HG03565 (cell line): ENCODE measurements around the gene TBL3.

ENCODE experiments used
- ATAC-seq: cut with Tn5 transposase; IDR thresholded peaks from one replicate; pipeline ENCODE4 v1.9.1; 2021; ENCODE audit warnings: mild to moderate bottlenecking, moderate library complexity; ENCODE audit not compliant: unreplicated experiment

Gene TBL3

GRCh38 chr16:1963806-1964505 lies 7.9 kb upstream of the TBL3 start:
- no peak for ATAC-seq

DNA sequence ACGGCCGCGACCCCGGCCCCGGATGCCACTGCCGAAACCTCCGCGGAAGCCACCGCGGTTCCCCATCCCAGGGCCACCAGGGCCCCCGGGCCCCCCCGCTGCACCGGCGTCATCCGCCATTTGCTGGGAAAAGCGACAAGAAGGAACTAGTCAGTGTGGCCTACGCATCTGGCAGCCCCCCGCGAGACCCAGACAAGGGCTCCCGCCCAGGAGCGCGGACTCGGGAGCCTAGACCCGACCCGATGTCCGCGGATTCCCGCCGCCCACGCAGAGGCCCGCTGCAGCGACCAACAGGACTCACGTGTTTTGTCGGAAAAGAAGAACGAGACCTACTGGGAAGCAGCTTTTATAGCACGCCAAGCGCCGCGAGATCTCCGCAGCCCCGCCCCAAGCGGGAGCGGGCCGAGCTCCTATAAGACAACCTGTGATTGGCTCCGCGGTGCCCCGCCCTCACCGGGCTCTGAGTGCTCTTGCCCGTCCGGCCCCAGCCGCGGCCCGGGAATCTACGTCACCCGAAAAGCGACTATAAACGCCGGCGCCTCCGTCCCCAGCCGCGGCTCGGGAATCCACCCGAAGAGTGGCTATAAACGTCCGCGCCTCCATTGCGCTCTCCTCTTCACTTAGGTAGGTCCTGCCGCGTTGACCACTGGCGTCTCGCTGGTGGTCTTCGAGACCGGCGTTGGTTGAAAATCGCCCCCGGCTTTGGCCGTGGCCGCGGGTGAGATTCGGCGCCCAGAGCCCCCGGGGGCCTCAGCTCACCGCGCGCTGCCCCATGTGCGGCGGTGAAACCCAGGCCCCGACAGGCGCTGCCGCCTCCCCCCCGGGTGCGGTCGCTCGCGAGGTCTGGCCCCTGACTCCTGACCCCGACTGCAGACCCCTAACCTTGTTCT lies 7.1 kb upstream of the TBL3 start, which contains the start of gene RPS2:
Gene RPS2 (minus strand): TSS at position 321 of the 890 bp plus-strand sequence. CDS start 201 bp downstream, at position 120.
- ATAC-seq = peak; percentile 76

GRCh38 chr16:1965396-1966001 lies 6.4 kb upstream of the TBL3 start:
- no peak for ATAC-seq

GRCh38 chr16:1966460-1966859 lies 5.4 kb upstream of the TBL3 start, which contains the start of gene RNF151:
RNF151 (plus strand) TSS chr16:1966856; CDS start chr16:1966882, 26 bp downstream.
- no peak for ATAC-seq

- no peak for ATAC-seq
Observed at GRCh38 chr16:1968146-1968953, 3.5 kb upstream of the TBL3 start.

DNA sequence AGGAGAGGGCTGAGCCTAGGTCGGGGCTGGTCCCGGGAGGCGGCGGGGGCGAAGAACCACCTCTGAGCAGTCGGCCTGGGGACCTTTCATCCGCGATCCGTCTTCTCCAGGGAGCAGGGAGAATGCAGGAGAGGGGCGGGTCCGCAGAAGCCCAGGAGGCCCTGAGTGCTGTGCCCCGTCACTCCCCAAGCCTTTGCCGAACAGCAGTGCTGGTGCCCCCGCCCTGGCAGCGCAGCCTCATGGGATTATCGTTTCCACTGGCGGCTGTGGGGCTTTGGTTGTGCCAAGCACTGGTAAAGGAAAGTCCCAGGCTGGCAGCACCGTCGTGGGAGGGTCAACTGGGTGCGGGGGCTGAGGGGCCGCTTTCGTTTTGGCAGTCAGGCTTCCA lies 631 bp downstream of the TBL3 start:
- no peak for ATAC-seq

DNA sequence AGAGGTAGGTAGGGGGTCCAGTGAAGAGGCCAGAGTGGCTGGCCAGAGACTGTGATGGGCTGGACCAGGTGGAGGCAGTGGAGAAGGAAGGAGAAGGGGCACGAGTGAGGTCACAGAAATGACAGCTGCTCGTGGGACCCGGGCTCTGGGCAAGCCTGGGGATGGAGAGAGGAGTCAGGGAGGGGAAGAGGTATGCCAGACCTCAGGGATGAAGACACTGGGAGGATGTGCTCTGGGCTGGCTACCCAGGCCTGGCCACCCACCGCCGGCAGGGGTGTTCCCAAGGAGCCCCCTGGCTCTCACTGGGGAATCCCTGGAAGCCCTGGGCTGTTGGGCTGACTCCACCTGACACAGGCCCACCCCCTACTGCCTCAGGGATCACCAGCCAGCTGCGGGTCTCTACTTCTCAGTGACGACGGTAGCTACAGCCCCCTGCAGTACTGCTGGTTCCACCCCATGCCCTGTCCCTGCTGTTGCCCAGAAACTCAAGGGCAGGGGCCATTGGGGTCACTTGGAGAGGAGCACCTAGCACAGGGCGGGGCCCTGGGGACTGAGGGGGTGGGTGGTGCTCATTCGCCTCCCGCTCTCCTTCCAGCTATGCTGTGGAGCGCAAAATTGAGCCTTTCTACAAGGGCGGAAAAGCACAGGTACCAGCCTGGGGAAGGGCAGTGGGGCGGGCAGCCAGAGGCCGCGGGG lies 1.8 kb downstream of the TBL3 start:
- ATAC-seq = no peak

- no peak for ATAC-seq
Observed at GRCh38 chr16:1974157-1975070, 2.6 kb downstream of the TBL3 start.

- ATAC-seq = no peak
Observed at GRCh38 chr16:1975432-1976215, 3.8 kb downstream of the TBL3 start.

DNA sequence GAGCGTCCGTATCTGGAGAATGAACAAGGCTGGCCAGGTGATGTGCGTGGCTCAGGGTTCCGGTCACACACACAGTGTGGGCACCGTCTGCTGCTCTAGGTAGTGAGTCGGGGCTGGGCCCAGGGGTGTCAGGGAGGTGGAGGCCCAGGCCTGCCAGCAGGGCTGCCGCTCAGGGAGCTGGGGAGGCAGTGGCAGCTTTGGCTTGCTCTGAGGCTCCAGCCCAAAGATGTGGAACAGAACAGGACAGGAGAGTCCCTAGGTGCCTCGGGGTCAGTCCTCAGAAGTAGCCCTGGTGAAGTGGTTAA lies 4.3 kb downstream of the TBL3 start:
- no peak for ATAC-seq

DNA sequence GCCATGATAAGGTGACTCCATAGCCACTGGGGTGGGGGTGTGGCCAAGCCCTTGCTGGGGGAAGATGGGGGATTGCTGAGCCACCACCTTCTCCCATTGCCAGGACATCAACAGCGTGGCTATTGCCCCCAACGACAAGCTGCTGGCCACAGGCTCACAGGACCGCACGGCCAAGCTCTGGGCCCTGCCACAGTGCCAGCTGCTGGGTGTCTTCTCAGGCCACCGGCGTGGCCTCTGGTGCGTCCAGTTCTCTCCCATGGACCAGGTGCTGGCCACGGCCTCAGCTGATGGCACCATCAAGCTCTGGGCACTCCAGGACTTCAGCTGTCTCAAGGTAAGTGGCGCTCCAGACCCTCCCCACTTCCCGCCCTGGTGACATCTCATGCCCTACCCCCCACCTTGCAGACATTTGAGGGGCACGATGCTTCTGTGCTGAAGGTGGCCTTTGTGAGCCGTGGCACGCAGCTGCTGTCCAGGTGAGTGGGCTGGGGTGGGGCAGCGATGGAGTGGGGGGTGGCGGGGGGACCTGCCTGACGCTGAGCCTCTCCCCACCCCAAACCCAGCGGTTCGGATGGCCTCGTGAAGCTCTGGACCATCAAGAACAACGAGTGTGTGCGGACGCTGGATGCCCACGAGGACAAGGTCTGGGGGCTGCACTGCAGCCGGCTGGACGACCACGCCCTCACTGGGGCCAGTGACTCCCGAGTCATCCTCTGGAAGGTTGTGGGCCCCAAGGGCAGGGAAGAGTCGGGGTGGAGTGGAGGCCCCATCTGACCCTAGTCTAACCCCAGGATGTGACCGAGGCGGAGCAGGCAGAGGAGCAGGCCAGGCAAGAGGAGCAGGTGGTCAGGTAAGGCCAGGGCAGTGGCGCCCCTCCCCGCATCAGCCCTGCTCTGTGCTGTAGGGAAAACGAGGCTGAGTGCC lies 5.4 kb downstream of the TBL3 start:
- no peak for ATAC-seq

- no peak for ATAC-seq
Observed at GRCh38 chr16:1977875-1978268, 6.0 kb downstream of the TBL3 start.

GRCh38 chr16:1978476-1979120 lies 6.7 kb downstream of the TBL3 start:
- no peak for ATAC-seq

- ATAC-seq = no peak
Observed at GRCh38 chr16:1979271-1980029, 7.6 kb downstream of the TBL3 start.

DNA sequence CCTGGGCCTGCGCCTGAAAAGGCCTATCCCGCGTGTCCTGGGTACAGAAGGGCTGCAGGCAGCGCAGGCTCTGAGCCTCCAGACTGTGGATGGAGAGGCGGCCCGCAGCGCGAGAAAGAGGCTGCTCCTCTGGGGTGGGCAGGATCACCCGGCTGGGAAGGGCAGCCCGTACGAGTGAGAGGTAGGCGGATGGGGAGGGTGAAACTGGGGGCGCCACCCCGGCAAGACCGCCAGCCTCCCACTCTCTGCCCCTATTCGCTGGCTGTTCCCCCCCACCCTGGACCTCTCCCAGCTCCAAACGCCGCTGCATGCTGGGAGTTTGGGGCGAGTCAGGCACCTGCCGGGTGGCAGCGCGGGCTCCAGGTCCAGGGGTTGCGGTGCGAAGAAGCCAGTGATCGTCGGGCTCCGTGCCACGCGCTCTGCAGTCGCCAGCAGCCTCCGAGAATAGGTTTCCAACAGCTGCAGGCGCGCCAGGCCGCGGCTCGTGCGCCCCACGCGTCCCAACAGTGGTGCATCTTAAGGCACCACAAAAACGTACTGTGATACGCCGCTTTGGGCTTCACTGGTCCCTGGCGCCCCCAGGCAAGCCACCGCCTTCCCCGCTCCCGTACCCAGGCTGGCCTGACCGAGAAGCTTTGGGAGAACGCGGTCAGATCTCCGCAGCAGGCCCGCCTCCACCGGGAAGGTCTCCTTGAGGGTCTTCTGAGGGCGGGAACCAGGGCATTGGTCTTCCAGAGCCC lies 8.3 kb downstream of the TBL3 start:
- no peak for ATAC-seq

DNA sequence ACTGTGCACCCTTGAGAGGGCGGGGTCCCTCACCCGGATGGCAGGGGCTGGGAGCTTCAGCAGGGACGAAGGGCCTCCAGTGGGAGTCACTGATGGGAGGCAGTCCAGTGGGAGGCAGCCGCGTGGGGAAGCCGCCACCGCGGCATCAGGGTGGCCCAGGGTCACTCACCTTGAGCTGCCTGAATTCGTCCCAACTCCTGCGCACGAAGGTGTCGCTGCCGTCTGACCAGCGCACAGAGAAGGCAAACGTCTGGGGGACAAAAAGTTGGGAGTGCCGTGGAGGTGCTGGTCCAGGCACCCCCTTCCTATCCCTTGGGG lies 8.9 kb downstream of the TBL3 start:
- no peak for ATAC-seq
